G401.6 (cell line): ENCODE data around the gene CACNG7.

Experiments
- FAIRE-seq: peaks from 2 replicates; lab custom pipeline; 2012; peaks lifted over from hg19 to GRCh38; lab: Jason Lieb, UNC

CACNG7 gene

DNA sequence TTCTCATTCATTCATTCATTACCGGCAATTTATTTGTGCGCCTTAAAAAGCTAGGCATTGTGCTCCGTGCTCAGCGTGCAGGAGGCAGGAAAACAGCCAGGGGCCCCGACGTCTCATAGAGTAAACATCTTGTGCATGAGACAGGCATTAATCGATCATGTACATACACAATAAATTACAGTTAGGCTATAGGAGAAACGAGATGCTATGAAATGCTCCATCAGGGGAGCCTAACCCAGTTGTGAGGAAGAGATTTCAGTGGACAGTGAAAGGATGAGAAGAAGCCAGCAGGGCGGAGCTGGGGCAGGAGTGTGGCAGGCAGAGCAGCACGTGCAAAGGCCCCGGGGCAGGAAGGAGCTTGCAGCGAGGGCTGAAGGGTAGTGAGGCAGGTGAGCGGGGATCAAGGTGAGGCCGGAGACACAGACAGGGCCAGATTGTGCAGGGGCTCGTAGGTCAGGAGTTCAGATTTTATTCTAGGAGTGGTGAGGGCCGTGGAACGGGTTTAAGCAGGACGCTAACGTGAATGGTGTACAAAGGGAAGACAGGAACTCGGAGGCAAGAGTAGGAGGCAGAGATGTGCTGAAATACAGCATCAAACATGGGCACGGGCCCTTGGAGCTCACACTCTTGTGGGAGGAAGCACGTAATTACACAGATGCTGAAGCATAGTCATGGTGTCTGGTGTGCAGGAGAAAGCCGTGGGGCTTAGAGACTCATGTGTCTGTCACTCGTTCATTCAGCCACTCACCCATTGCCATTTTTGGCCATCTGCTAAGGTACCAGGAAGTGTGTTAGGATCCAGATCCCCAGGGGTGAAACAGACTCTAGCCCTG lies 74.6 kb downstream of the CACNG7 start:
- FAIRE-seq = no peak

GRCh38 chr19:53985863-53986262 lies 76.8 kb downstream of the CACNG7 start:
- FAIRE-seq = no peak

DNA sequence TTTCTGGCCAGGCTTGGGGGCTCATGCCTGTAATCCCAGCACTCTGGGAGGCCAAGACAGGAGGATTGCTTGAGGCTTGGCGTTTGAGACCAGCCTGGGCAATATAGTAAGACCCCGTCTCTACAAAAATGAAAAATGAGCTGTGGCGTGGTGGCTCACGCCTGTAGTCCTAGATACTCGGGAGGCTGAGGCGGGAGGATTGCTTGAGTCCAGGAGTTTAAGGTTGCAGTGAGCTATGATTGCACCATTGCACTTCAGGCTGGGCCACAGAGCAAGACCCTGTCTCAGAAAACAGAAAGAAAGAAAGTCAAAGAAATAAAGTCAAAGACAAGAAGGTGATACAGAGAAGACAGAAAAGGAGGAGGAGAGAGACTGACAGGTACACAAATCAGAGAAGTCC lies 79.9 kb downstream of the CACNG7 start:
- no peak for FAIRE-seq

DNA sequence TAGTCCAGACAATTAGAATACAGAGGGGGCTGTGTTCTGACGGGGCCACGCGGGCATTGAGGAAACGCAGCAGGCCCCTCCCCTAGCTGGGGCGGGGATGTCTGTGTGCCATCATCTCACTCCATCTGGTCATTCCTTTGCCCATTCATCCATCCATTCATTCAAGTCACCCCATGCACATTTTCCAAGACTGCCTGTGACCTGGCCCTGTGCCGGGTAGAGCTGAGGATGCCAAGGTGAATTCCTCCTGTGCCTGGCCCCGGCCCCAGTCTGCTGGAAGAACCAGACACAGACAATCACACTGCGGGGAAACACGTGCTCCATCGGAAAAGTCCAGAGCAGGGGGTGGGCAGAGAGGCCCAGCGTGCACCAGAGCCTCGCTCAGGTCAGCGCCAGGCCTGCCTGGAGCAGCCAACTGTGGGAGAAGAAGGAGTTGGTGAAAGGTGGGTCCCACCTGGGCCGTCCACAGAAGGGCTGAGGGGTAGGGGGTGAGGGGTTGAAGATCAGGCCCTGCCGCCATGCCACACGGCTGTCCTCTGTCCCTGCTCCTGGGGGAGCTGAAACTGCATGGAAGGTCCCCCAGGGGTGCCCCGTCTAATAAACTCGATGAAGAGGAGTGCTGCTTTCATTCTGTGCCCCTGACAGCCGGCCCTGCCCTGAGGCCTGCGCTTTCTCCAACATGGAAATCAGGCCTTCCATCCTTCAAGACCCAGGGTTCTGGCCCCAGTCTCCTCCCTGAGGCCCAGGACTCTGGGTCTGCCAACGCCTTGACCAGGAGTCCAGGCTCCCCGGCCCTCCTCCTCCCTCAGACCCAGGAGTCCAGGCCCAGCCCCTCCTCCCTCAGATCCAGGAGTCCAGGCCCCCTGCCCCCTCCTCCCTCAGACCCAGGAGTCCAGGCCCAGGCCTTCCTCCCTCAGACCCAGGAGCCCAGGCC lies 80.8 kb downstream of the CACNG7 start:
- FAIRE-seq = no peak

- FAIRE-seq = no peak
Measured at GRCh38 chr19:53991224-53992113, 82.4 kb downstream of the CACNG7 start, which contains the start of gene CACNG6. CACNG6 (plus strand) TSS chr19:53991637; CDS start chr19:53992878, 1,241 bp downstream.

GRCh38 chr19:53992211-53992610 lies 83.1 kb downstream of the CACNG7 start:
- no peak for FAIRE-seq

DNA sequence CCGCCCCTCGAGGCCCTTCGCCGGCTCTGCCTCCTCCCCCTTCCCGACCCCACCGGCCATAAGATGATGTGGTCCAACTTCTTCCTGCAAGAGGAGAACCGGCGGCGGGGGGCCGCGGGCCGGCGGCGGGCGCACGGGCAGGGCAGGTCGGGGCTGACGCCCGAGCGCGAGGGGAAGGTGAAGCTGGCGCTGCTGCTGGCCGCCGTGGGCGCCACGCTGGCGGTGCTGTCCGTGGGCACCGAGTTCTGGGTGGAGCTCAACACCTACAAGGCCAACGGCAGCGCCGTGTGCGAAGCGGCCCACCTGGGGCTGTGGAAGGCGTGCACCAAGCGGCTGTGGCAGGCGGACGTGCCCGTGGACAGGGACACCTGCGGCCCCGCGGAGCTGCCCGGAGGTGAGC lies 83.7 kb downstream of the CACNG7 start:
- FAIRE-seq = no peak

- FAIRE-seq = no peak
Measured at GRCh38 chr19:53993448-53993847, 84.4 kb downstream of the CACNG7 start.
